ENCODE results near the gene VASH2.

VASH2 gene

GRCh38 chr1:213003256-213003655 lies 52.9 kb downstream of the VASH2 start:
- no peaks in the 10 kb centered on the region for H3K79me2 ChIP-seq
- no peak overlapping the region for H3K27ac ChIP-seq
- TF ChIP-seq CTCF (IDR thresholded peaks at IDR 0.05), result no peak
- H3K9ac ChIP-seq, result no peak overlapping the region
- no peak overlapping the region for H3K4me3 ChIP-seq (ENCODE audit: low read depth, low read length)
- no peak overlapping the region for H3K4me2 ChIP-seq (ENCODE audit: low read length)
- H2AFZ ChIP-seq, result no peak overlapping the region
- no peaks in the 10 kb centered on the region for H3K27me3 ChIP-seq (ENCODE audit: control insufficient read depth, insufficient read depth, low read length)
- H3K4me1 ChIP-seq, result no peaks in the 10 kb centered on the region
- no peaks in the 10 kb centered on the region for H3K9me3 ChIP-seq (ENCODE audit: control insufficient read depth, low read length)
- no peaks in the 10 kb centered on the region for H3K36me3 ChIP-seq (ENCODE audit: control insufficient read depth, insufficient read depth, low read length)

GRCh38 chr1:213008564-213008963 lies 58.2 kb downstream of the VASH2 start:
- no peak overlapping the region for H3K27ac ChIP-seq
- TF ChIP-seq CTCF (IDR thresholded peaks at IDR 0.05), result no peak
- no peak overlapping the region for H3K4me3 ChIP-seq (ENCODE audit: low read depth, low read length)
- H3K9ac ChIP-seq, result no peak overlapping the region
- H3K9me3 ChIP-seq (ENCODE audit: control insufficient read depth, low read length), result no peaks in the 10 kb centered on the region
- no peaks in the 10 kb centered on the region for H3K4me1 ChIP-seq
- H3K27me3 ChIP-seq (ENCODE audit: control insufficient read depth, insufficient read depth, low read length), result no peaks in the 10 kb centered on the region
- no peak overlapping the region for H2AFZ ChIP-seq
- no peak overlapping the region for H3K4me2 ChIP-seq (ENCODE audit: low read length)
- no peaks in the 10 kb centered on the region for H3K79me2 ChIP-seq
- no peaks in the 10 kb centered on the region for H3K36me3 ChIP-seq (ENCODE audit: control insufficient read depth, insufficient read depth, low read length)

GRCh38 chr1:213014642-213015041 lies 64.3 kb downstream of the VASH2 start:
- TF ChIP-seq CTCF (IDR thresholded peaks at IDR 0.05), result no peak
- peak overlapping the region; percentile 80 for H3K4me2 ChIP-seq (ENCODE audit: low read length)
- H3K27ac ChIP-seq, result peak overlapping the region; percentile 79

GRCh38 chr1:213015099-213016050 lies 65.0 kb downstream of the VASH2 start, which contains the start of gene ANGEL2:
ANGEL2 (minus strand) TSS chr1:213015867; CDS start chr1:213015671, 196 bp downstream.
- H3K4me2 ChIP-seq (ENCODE audit: low read length), result peak within 1 kb of the TSS; percentile 80
- no peak within 1 kb of the TSS for H3K9ac ChIP-seq
- H3K4me1 ChIP-seq, result peaks cover 6% of the 10 kb centered on the region
- H3K36me3 ChIP-seq (ENCODE audit: control insufficient read depth, insufficient read depth, low read length), result no peaks in the 10 kb centered on the region
- peak within 1 kb of the TSS; percentile 79 for H3K27ac ChIP-seq
- TF ChIP-seq CTCF (IDR thresholded peaks at IDR 0.05), result no peak
- H2AFZ ChIP-seq, result peak within 1 kb of the TSS; percentile 86
- H3K4me3 ChIP-seq (ENCODE audit: low read depth, low read length), result peak within 1 kb of the TSS; percentile 79
- no peaks in the 10 kb centered on the region for H3K79me2 ChIP-seq
- H3K9me3 ChIP-seq (ENCODE audit: control insufficient read depth, low read length), result no peaks in the 10 kb centered on the region
- H3K27me3 ChIP-seq (ENCODE audit: control insufficient read depth, insufficient read depth, low read length), result no peaks in the 10 kb centered on the region

More at GRCh38 chr1:213014642-213015041, 64.3 kb downstream of the VASH2 start:
- Histone ChIP-seq H3K79me2 (no peaks in the 10 kb centered on the region), H3K9ac (no peak overlapping the region), H2AFZ (peak overlapping the region; percentile 86), H3K36me3 (ENCODE audit: control insufficient read depth, insufficient read depth, low read length) (no peaks in the 10 kb centered on the region), H3K4me1 (peaks cover 6% of the 10 kb centered on the region), H3K27me3 (ENCODE audit: control insufficient read depth, insufficient read depth, low read length) (no peaks in the 10 kb centered on the region), H3K9me3 (ENCODE audit: control insufficient read depth, low read length) (no peaks in the 10 kb centered on the region), H3K4me3 (ENCODE audit: low read depth, low read length) (peak overlapping the region; percentile 79)
